ENCODE measurements around the gene FOXJ2.

GRCh38 chr12:8031872-8032241 lies 659 bp upstream of the FOXJ2 start:
- TF ChIP-seq POLR2A (IDR thresholded peaks at IDR 0.05; ENCODE audit: low read depth) (no peak), EP300 (IDR thresholded peaks at IDR 0.05) (no peak)

All from esophagus muscularis mucosa (tissue), 2 donors.